Measurements from ENCODE around the gene FAM227B. TPM values are rescaled to one million over a fixed set of nuclear protein-coding genes. Genes with fewer than 3 reads are reported as not detected.

FAM227B gene
- total RNA-seq, 1 experiment from 2014 or later = 0.98 TPM

GRCh38 chr15:49441816-49442215 is 178.8 kb downstream of the FAM227B start:
- no peaks in the 10 kb centered on the region for H3K9me2 ChIP-seq (replicated peaks; ENCODE audit: low read length)
- H3K9me3 ChIP-seq (ENCODE audit: low read length) = no peaks in the 10 kb centered on the region
- ATAC-seq (no peak), DNase-seq (no peak)
- no peak overlapping the region for H2AFZ ChIP-seq (ENCODE audit: low read length)
- no peak overlapping the region for H3K4me3 ChIP-seq (ENCODE audit: low read length)
- H3F3A ChIP-seq (ENCODE audit: low read length, unreplicated experiment) = no peaks in the 10 kb centered on the region
- no peak overlapping the region for H3K9ac ChIP-seq (ENCODE audit: low read length)
- no peaks in the 10 kb centered on the region for H3K79me2 ChIP-seq (ENCODE audit: low read length)
- intact Hi-C loops (cut with micrococcal nuclease) = no loop called here
- H3K4me1 ChIP-seq (ENCODE audit: insufficient read depth, low read length) = peaks cover 8% of the 10 kb centered on the region
- POLR2A ChIA-PET (ENCODE audit: unreplicated experiment) = no interaction called here
- H3K27me3 ChIP-seq (ENCODE audit: low read length) = no peaks in the 10 kb centered on the region
- H4K20me1 ChIP-seq (ENCODE audit: low read length) = no peaks in the 10 kb centered on the region
- H3K4me2 ChIP-seq (ENCODE audit: low read length) = no peak overlapping the region
- no peaks in the 10 kb centered on the region for H3K36me3 ChIP-seq (ENCODE audit: low read depth, low read length)
- H3K27ac ChIP-seq (ENCODE audit: low read length) = no peak overlapping the region
- BruUV-seq (replicated peaks) = no TSS peak
- CTCF ChIA-PET = no interaction called here
- no peak for TF ChIP-seq EZH2 (IDR thresholded peaks at IDR 0.05; ENCODE audit: low read length, unreplicated experiment)
- TF ChIP-seq EZH2phosphoT487 (IDR thresholded peaks at IDR 0.05; ENCODE audit: borderline replicate concordance, low read length) = no peak
- TF ChIP-seq CTCF (conservative IDR thresholded peaks at IDR 0.05; ENCODE audit: low read depth, low read length) = no peak

- H4K20me1 ChIP-seq (ENCODE audit: low read length) = no peaks in the 10 kb centered on the region
- no peaks in the 10 kb centered on the region for H3K36me3 ChIP-seq (ENCODE audit: low read depth, low read length)
- H3K4me2 ChIP-seq (ENCODE audit: low read length) = no peak overlapping the region
- POLR2A ChIA-PET (ENCODE audit: unreplicated experiment) = no interaction called here
- no peaks in the 10 kb centered on the region for H3K9me3 ChIP-seq (ENCODE audit: low read length)
- BruUV-seq (replicated peaks) = no TSS peak
- intact Hi-C loops (cut with micrococcal nuclease) = no loop called here
- no peak overlapping the region for H3K9ac ChIP-seq (ENCODE audit: low read length)
- H3F3A ChIP-seq (ENCODE audit: low read length, unreplicated experiment) = no peaks in the 10 kb centered on the region
- no peak overlapping the region for H2AFZ ChIP-seq (ENCODE audit: low read length)
- H3K4me1 ChIP-seq (ENCODE audit: insufficient read depth, low read length) = peaks cover 8% of the 10 kb centered on the region
- ATAC-seq (no peak), DNase-seq (no peak)
- CTCF ChIA-PET = no interaction called here
- H3K79me2 ChIP-seq (ENCODE audit: low read length) = no peaks in the 10 kb centered on the region
- no peaks in the 10 kb centered on the region for H3K27me3 ChIP-seq (ENCODE audit: low read length)
- H3K4me3 ChIP-seq (ENCODE audit: low read length) = no peak overlapping the region
- TF ChIP-seq EZH2phosphoT487 (IDR thresholded peaks at IDR 0.05; ENCODE audit: borderline replicate concordance, low read length) = no peak
- TF ChIP-seq EZH2 (IDR thresholded peaks at IDR 0.05; ENCODE audit: low read length, unreplicated experiment) = no peak
- no peak for TF ChIP-seq CTCF (conservative IDR thresholded peaks at IDR 0.05; ENCODE audit: low read depth, low read length)
- no peak overlapping the region for H3K27ac ChIP-seq (ENCODE audit: low read length)
- no peaks in the 10 kb centered on the region for H3K9me2 ChIP-seq (replicated peaks; ENCODE audit: low read length)
Measured at GRCh38 chr15:49441356-49441755, 179.3 kb downstream of the FAM227B start.

GRCh38 chr15:49439678-49440395 is 180.8 kb downstream of the FAM227B start:
- no peaks in the 10 kb centered on the region for H3K9me2 ChIP-seq (replicated peaks; ENCODE audit: low read length)
- TF ChIP-seq EZH2 (IDR thresholded peaks at IDR 0.05; ENCODE audit: low read length, unreplicated experiment) = no peak
- no peaks in the 10 kb centered on the region for H3K79me2 ChIP-seq (ENCODE audit: low read length)
- no peaks in the 10 kb centered on the region for H4K20me1 ChIP-seq (ENCODE audit: low read length)
- CTCF ChIA-PET = no interaction called here
- H3F3A ChIP-seq (ENCODE audit: low read length, unreplicated experiment) = no peaks in the 10 kb centered on the region
- H3K4me2 ChIP-seq (ENCODE audit: low read length) = no peak overlapping the region
- POLR2A ChIA-PET (ENCODE audit: unreplicated experiment) = no interaction called here
- 0 out of 2 replicates have a peak overlapping the region, but pooled peaks have one; percentile 26 for H2AFZ ChIP-seq (ENCODE audit: low read length)
- BruUV-seq (replicated peaks) = no TSS peak
- H3K9ac ChIP-seq (ENCODE audit: low read length) = no peak overlapping the region
- no peaks in the 10 kb centered on the region for H3K36me3 ChIP-seq (ENCODE audit: low read depth, low read length)
- H3K27ac ChIP-seq (ENCODE audit: low read length) = no peak overlapping the region
- peak; percentile 16 for DNase-seq
- no peaks in the 10 kb centered on the region for H3K27me3 ChIP-seq (ENCODE audit: low read length)
- no peak overlapping the region for H3K4me3 ChIP-seq (ENCODE audit: low read length)
- no peaks in the 10 kb centered on the region for H3K9me3 ChIP-seq (ENCODE audit: low read length)
- no peak for ATAC-seq
- intact Hi-C loops (cut with micrococcal nuclease) = no loop called here
- H3K4me1 ChIP-seq (ENCODE audit: insufficient read depth, low read length) = peaks cover 8% of the 10 kb centered on the region
